ES-I3 (cell line): Measurements from ENCODE around the gene HINFP.

Experiments used
- H3K36me3 ChIP-seq: 2 replicates; pipeline ENCODE4 v1.6.1; 2013; ENCODE audit warnings: mild to moderate bottlenecking, low read length, control low read depth, moderate library complexity; ENCODE audit not compliant: insufficient read depth
- H3K4me1 ChIP-seq: 2 replicates; pipeline ENCODE4 v1.6.1; 2013; ENCODE audit warnings: mild to moderate bottlenecking, control low read depth, low read length; ENCODE audit not compliant: insufficient read depth
- H3K9ac ChIP-seq: 2 replicates; pipeline ENCODE4 v1.6.1; 2013; ENCODE audit warnings: low read depth, mild to moderate bottlenecking, low read length, moderate library complexity
- H3K9me3 ChIP-seq: 2 replicates; pipeline ENCODE4 v1.6.1; 2013; ENCODE audit warnings: mild to moderate bottlenecking, low read length, moderate library complexity; ENCODE audit not compliant: control insufficient read depth, insufficient read depth

HINFP gene

GRCh38 chr11:119107538-119108145 lies 13.7 kb upstream of the HINFP start:
- H3K9me3 ChIP-seq, result no peaks in the 10 kb centered on the region
- H3K9ac ChIP-seq, result peak overlapping the region; percentile 71
- no peaks in the 10 kb centered on the region for H3K36me3 ChIP-seq
- peaks cover 9% of the 10 kb centered on the region for H3K4me1 ChIP-seq

DNA sequence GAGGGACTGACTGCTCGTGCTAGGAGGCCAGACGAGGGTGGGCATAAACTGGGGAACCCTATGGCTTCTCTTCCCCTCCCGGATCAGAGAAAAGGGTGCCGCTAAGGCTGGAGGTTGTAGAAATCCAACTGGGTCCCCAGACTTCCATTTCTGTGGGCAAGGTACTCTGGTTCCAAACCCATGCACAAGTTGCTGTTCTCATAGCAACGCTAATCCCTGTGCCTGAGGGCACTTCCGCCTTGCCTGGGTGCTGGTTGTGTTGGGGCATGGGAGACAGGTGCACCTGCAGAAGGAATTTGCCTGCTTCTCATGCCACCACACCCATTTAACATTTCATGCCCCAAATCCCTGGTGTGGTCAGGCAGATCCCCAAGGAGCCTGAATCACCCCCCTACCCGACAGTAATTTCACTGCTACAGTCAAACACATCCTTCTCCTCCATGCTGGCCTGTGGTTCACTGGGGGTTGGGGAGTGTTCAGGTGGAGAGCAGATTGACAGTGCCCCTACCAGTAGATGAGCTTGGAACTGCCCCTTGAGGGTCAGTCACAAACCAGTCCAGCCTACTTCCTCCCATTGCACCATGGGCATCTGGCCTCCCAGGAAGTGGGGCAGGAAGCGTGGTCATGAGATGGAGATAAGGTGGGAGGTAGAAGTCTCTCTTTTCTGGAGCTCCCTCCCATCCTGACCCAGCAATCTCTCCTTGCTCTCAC lies 13.1 kb upstream of the HINFP start:
- Histone ChIP-seq H3K9ac (peak overlapping the region; percentile 71), H3K9me3 (no peaks in the 10 kb centered on the region), H3K4me1 (peaks cover 12% of the 10 kb centered on the region), H3K36me3 (no peaks in the 10 kb centered on the region)

GRCh38 chr11:119108857-119109221 lies 12.5 kb upstream of the HINFP start:
- H3K9ac ChIP-seq, result no peak overlapping the region
- H3K36me3 ChIP-seq, result no peaks in the 10 kb centered on the region
- H3K9me3 ChIP-seq, result no peaks in the 10 kb centered on the region
- H3K4me1 ChIP-seq, result peaks cover 12% of the 10 kb centered on the region

DNA sequence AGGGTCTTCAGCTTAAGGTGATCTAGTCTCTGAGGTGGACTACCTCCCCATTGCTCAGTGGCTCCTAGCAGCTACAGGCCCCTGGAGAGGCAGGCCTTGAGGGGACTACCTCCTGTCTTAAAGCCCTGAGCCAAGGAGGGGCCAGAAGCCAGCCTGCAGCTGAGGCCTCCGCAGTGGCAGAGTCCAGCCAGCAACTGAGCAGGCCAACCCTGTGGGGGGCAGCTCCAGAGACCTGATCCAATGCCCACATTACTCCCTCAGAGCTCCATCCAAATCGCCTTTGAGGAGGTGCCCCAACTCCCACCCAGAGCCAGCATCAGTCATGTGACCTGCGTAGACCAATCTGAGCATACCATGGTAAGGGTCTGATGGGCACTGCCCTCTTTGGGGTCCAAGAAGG lies 11.5 kb upstream of the HINFP start:
- H3K9ac ChIP-seq, result no peak overlapping the region
- peaks cover 12% of the 10 kb centered on the region for H3K4me1 ChIP-seq
- H3K36me3 ChIP-seq, result no peaks in the 10 kb centered on the region

GRCh38 chr11:119110439-119110838 lies 10.9 kb upstream of the HINFP start:
- Histone ChIP-seq H3K9ac (no peak overlapping the region), H3K9me3 (no peaks in the 10 kb centered on the region), H3K4me1 (peaks cover 12% of the 10 kb centered on the region), H3K36me3 (no peaks in the 10 kb centered on the region)

More for the DNA sequence above, 11.5 kb upstream of the HINFP start:
- H3K9me3 ChIP-seq, result no peaks in the 10 kb centered on the region

DNA sequence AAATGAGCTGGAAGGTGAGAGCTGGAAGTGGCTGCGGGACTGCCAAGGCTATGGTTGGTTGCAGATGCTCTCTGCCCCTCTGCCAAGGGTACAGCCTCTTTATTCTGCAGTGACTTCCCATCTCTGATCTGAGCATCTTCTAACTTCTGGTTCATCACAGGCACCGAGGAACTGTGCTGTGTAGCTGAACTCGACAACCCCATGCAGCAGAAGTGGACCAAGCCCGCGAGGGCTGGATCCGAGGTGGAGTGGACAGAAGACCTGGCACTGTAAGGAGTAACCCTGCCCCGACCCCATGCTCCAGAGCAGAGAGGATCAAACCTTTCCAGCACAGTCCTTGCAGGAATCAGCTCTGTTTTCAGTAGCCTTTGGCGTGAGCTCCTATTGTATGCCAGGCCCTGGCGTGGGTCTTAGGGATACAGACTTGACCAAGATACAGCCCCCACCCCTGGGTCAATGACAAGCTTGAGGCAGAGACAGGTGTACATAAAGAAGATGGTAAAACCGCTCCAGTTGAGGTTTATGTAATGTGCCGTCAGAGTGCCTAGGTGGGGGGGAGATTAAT lies 9.9 kb upstream of the HINFP start:
- peaks cover 6% of the 10 kb centered on the region for H3K4me1 ChIP-seq
- no peaks in the 10 kb centered on the region for H3K36me3 ChIP-seq
- no peak overlapping the region for H3K9ac ChIP-seq
- H3K9me3 ChIP-seq, result no peaks in the 10 kb centered on the region

- Histone ChIP-seq H3K36me3 (no peaks in the 10 kb centered on the region), H3K9ac (no peak overlapping the region), H3K4me1 (peaks cover 3% of the 10 kb centered on the region; the same call in 1 of the 2 replicates), H3K9me3 (no peaks in the 10 kb centered on the region)
Observed at GRCh38 chr11:119112314-119113020, 8.9 kb upstream of the HINFP start.

DNA sequence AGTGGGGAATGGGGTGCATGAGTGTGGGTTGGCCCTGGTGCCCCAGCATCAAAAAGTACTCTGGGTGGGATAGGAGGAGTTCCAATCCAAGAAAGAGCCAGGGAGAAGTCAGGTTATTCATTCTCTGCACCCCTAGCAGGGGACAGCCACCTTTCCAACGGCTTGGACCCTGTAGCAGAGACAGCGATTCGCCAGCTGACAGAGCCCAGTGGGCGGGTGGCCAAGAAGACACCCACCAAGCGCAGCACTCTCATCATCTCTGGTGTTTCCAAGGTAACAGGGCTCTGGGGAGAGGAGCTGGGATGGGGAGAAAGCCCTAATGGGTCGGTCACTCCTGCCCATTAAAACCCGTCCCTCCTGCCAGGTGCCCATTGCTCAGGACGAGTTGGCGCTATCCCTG lies 7.7 kb upstream of the HINFP start:
- Histone ChIP-seq H3K9ac (no peak overlapping the region), H3K4me1 (peaks cover 3% of the 10 kb centered on the region; the same call in 1 of the 2 replicates), H3K9me3 (no peaks in the 10 kb centered on the region), H3K36me3 (no peaks in the 10 kb centered on the region)

- peaks cover 3% of the 10 kb centered on the region; the same call in 1 of the 2 replicates for H3K4me1 ChIP-seq
Observed at GRCh38 chr11:119114351-119114750, 7.0 kb upstream of the HINFP start.

GRCh38 chr11:119115484-119116234 lies 5.7 kb upstream of the HINFP start:
- H3K9me3 ChIP-seq, result no peaks in the 10 kb centered on the region
- peaks cover 3% of the 10 kb centered on the region; the same call in 1 of the 2 replicates for H3K4me1 ChIP-seq
- no peak overlapping the region for H3K9ac ChIP-seq
- no peaks in the 10 kb centered on the region for H3K36me3 ChIP-seq

More at GRCh38 chr11:119114351-119114750, 7.0 kb upstream of the HINFP start:
- H3K9me3 ChIP-seq, result no peaks in the 10 kb centered on the region
- no peak overlapping the region for H3K9ac ChIP-seq
- no peaks in the 10 kb centered on the region for H3K36me3 ChIP-seq

- H3K9ac ChIP-seq, result no peak overlapping the region
- no peaks in the 10 kb centered on the region for H3K9me3 ChIP-seq
- H3K36me3 ChIP-seq, result no peaks in the 10 kb centered on the region
- peaks cover 3% of the 10 kb centered on the region; the same call in 1 of the 2 replicates for H3K4me1 ChIP-seq
Observed at GRCh38 chr11:119116235-119116594, 5.2 kb upstream of the HINFP start.

DNA sequence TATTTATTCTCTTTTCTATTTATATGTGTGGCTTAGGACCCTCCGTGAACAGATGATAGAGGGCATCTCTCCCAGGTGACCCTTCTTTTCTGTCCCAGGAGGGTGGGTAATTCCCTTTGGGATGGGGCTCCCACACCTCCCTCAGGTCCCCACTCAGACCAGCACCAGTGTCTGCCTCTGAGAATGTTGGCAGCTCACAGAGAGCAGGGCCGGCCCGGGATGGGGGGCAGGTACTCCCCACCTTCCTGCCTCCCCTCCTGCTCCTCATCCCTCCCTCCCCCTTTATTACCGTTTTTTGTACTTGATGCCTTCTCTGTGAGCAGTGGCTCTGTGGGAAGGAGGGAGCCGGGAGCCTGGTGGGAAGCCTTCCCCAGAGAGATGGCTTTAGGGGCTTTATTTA lies 4.8 kb upstream of the HINFP start:
- Histone ChIP-seq H3K4me1 (peaks cover 3% of the 10 kb centered on the region; the same call in 1 of the 2 replicates), H3K36me3 (no peaks in the 10 kb centered on the region), H3K9ac (no peak overlapping the region), H3K9me3 (no peaks in the 10 kb centered on the region)

- no peaks in the 10 kb centered on the region for H3K9me3 ChIP-seq
- peaks cover 3% of the 10 kb centered on the region; the same call in 1 of the 2 replicates for H3K4me1 ChIP-seq
- H3K36me3 ChIP-seq, result no peaks in the 10 kb centered on the region
- H3K9ac ChIP-seq, result no peak overlapping the region
Observed at GRCh38 chr11:119117004-119117706, 4.2 kb upstream of the HINFP start.
